Measurements from ENCODE around the gene CACNA1S.

- TF ChIP-seq, protein P1, sequence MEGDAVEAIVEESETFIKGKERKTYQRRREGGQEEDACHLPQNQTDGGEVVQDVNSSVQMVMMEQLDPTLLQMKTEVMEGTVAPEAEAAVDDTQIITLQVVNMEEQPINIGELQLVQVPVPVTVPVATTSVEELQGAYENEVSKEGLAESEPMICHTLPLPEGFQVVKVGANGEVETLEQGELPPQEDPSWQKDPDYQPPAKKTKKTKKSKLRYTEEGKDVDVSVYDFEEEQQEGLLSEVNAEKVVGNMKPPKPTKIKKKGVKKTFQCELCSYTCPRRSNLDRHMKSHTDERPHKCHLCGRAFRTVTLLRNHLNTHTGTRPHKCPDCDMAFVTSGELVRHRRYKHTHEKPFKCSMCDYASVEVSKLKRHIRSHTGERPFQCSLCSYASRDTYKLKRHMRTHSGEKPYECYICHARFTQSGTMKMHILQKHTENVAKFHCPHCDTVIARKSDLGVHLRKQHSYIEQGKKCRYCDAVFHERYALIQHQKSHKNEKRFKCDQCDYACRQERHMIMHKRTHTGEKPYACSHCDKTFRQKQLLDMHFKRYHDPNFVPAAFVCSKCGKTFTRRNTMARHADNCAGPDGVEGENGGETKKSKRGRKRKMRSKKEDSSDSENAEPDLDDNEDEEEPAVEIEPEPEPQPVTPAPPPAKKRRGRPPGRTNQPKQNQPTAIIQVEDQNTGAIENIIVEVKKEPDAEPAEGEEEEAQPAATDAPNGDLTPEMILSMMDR (IDR thresholded peaks at IDR 0.05; ENCODE audit: low read depth, low read length): no peak
- TF ChIP-seq EZH2phosphoT487 (IDR thresholded peaks at IDR 0.05; ENCODE audit: low read depth): no peak
Measured at GRCh38 chr1:201155354-201155753, 43.1 kb upstream of the CACNA1S start.
